Measurements from ENCODE around the gene P2RX2. TPM values are rescaled to one million over a fixed set of nuclear protein-coding genes. Genes with fewer than 3 reads are reported as not detected.

Gene P2RX2
- total and polyA plus RNA-seq, 2 of the 4 experiments (the other 2 are of a cell fraction) = not detected

- no peak overlapping the region for H2AK5ac ChIP-seq (ENCODE audit: low read depth, low read length)
- dilution Hi-C loops (cut with HindIII; ENCODE audit: low sequenced_read_pairs, unreplicated experiment) = no loop called here
Measured at GRCh38 chr12:132583736-132584135, 34.8 kb upstream of the P2RX2 start.

More at GRCh38 chr12:132583736-132584135, 34.8 kb upstream of the P2RX2 start:
- Histone ChIP-seq H3K4me2 (ENCODE audit: low read depth, low read length) (no peak overlapping the region), H3K79me1 (ENCODE audit: low read depth in 1 of 2, low read length in 2 of 2) (no peaks in the 10 kb centered on the region), H3K27me3 (ENCODE audit: control insufficient read depth, insufficient read depth, low read length) (peaks cover under 1% of the 10 kb centered on the region; the same call in 1 of the 2 replicates), H3K18ac (ENCODE audit: low read depth, low read length) (no peak overlapping the region), H3K14ac (replicated peaks; ENCODE audit: low read depth, low read length) (no peak overlapping the region), H3K36me3 (ENCODE audit: control insufficient read depth, insufficient read depth, low read length) (peaks cover 16% of the 10 kb centered on the region; the same call in 1 of the 2 replicates), H4K20me1 (ENCODE audit: insufficient read depth, low read length) (no peaks in the 10 kb centered on the region), H4K5ac (ENCODE audit: low read depth, low read length) (no peak overlapping the region), H3K23ac (ENCODE audit: low read depth, low read length) (no peak overlapping the region), H3K9me1 (ENCODE audit: insufficient read depth, low read length) (no peaks in the 10 kb centered on the region), H3K27ac (ENCODE audit: insufficient read depth, low read length) (no peak overlapping the region), H2BK15ac (ENCODE audit: low read depth, low read length) (no peak overlapping the region), H2BK20ac (ENCODE audit: low read depth, low read length) (no peak overlapping the region), H3K4ac (ENCODE audit: low read depth, low read length) (no peak overlapping the region), H3K4me3 (ENCODE audit: insufficient read depth, low read depth, low read length) (no peak overlapping the region), H3K9me3 (ENCODE audit: control insufficient read depth, insufficient read depth, low read length) (peaks cover under 1% of the 10 kb centered on the region; the same call in 1 of the 2 replicates), H3K56ac (ENCODE audit: extremely low read depth, insufficient read depth, low read length) (no peak overlapping the region), H3K9ac (ENCODE audit: low read depth, low read length) (no peak overlapping the region), H2BK120ac (ENCODE audit: low read depth, low read length) (no peak overlapping the region), H4K8ac (ENCODE audit: low read depth in 2 of 2, low read length in 2 of 2) (no peak overlapping the region), H4K91ac (ENCODE audit: insufficient read depth, low read depth, low read length) (no peak overlapping the region), H2AK9ac (replicated peaks; ENCODE audit: low read depth, low read length, poor library complexity) (no peak overlapping the region), H3K4me1 (ENCODE audit: control insufficient read depth, insufficient read depth, low read length) (no peaks in the 10 kb centered on the region), H2BK5ac (ENCODE audit: low read depth, low read length, poor library complexity, severe bottlenecking) (no peak overlapping the region), H2AFZ (replicated peaks; ENCODE audit: low read length, poor library complexity) (no peak overlapping the region)
- 73% methylated on average over 3 of the region's 29 CpGs; no CpG with 5 or more reads in 1 of the 2 experiments for WGBS, 2 experiments (ENCODE audit: extremely low coverage in 2 of 2, insufficient read length in 1 of 2)
- no peak for TF ChIP-seq MAZ (IDR thresholded peaks at IDR 0.05; ENCODE audit: borderline replicate concordance, low read depth, low read length)
- no peak for TF ChIP-seq POLR2A (IDR thresholded peaks at IDR 0.05; ENCODE audit: low read depth, low read length)
- TF ChIP-seq BHLHE40 (IDR thresholded peaks at IDR 0.05; ENCODE audit: low read depth, low read length) = no peak
- TF ChIP-seq RAD21 (IDR thresholded peaks at IDR 0.05; ENCODE audit: low read length) = no peak
- no peak for TF ChIP-seq SMC3 (IDR thresholded peaks at IDR 0.05; ENCODE audit: low read depth, low read length)
- TF ChIP-seq CEBPB (IDR thresholded peaks at IDR 0.05; ENCODE audit: low read depth, low read length) = no peak
- TF ChIP-seq CTCF (conservative IDR thresholded peaks at IDR 0.05; ENCODE audit: low read depth, low read length) = no peak
- TF ChIP-seq MAFK (IDR thresholded peaks at IDR 0.05; ENCODE audit: low read depth, low read length) = no peak
- no peak for TF ChIP-seq FOS (IDR thresholded peaks at IDR 0.05; ENCODE audit: low read depth, low read length)
- TF ChIP-seq RCOR1 (IDR thresholded peaks at IDR 0.05; ENCODE audit: insufficient replicate concordance, low read length) = no peak
- ATAC-seq (ENCODE audit: low read depth) (no peak), DNase-seq (no peak)
- CTCF ChIA-PET = no interaction called here
- in situ Hi-C loops (cut with MboI; ENCODE audit: low sequenced_read_pairs) = no loop called here
- intact Hi-C loops (cut with micrococcal nuclease) = no loop called here
- BruUV-seq (replicated peaks) = no TSS peak
- POLR2A ChIA-PET (ENCODE audit: unreplicated experiment) = no interaction called here

Data from IMR-90 (cell line).